Stomach smooth muscle (tissue), 2 donors: ENCODE measurements around the gene CCSER2.

Experiments used
- H3K27ac ChIP-seq: one replicate; pipeline ENCODE4 v1.7.0; 2013; ENCODE audit warnings: mild to moderate bottlenecking, low read length, inconsistent platforms
- H3K27me3 ChIP-seq, 2 donors: one replicate each; pipeline ENCODE4 v1.7.0; 2013; ENCODE audit warnings: low read length in 2 of 2; ENCODE audit not compliant: insufficient read depth in 2 of 2, control insufficient read depth in 1 of 2
- H3K36me3 ChIP-seq, 2 donors: one replicate each; pipeline ENCODE4 v1.7.0; 2013; ENCODE audit warnings: low read length in 2 of 2; ENCODE audit not compliant: control insufficient read depth in 2 of 2, insufficient read depth in 2 of 2
- H3K4me1 ChIP-seq: one replicate; pipeline ENCODE4 v1.7.0; 2013; ENCODE audit warnings: low read length; ENCODE audit not compliant: control insufficient read depth, insufficient read depth
- H3K4me3 ChIP-seq, 2 donors: one replicate each; pipeline ENCODE4 v1.7.0; 2013; ENCODE audit warnings: low read length in 2 of 2
- H3K9ac ChIP-seq, 2 donors: one replicate each; pipeline ENCODE4 v1.7.0; 2013; ENCODE audit warnings: low read length in 2 of 2, mild to moderate bottlenecking in 1 of 2
- H3K9me3 ChIP-seq, 2 donors: one replicate each; pipeline ENCODE4 v1.7.0; 2013; ENCODE audit warnings: low read length in 2 of 2; ENCODE audit not compliant: control insufficient read depth in 2 of 2
- donor health status: healthy.
- donor health status: Pancreatic carcinoma.

CCSER2 gene

DNA sequence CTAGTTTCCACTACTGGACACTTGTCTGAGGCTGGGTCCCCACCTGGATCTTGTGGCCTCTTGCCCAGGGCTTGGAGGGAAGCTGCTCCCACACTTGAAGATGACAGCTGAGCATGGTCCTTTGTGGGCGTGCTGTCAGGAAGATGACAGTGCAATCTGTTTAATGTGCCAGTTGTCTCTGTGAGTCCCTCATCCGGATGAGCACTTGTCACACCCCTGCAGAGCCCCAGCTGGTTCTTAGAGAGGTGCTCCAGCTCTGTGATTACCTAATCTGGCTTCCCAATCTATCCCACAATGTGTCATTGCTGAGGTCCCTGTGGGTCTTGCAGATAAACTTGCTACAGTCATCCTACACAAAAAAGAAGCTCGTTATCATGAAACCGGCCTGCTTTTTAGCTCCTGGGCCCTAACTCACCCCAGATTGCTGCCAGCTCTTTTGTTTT is 34.8 kb upstream of the CCSER2 start:
- Histone ChIP-seq H3K36me3 (no peaks in the 10 kb centered on the region), H3K4me1 (no peaks in the 10 kb centered on the region), H3K27me3 (no peaks in the 10 kb centered on the region), H3K9me3 (no peaks in the 10 kb centered on the region), H3K4me3 (no peak overlapping the region), H3K9ac (no peak overlapping the region), H3K27ac (no peak overlapping the region)

DNA sequence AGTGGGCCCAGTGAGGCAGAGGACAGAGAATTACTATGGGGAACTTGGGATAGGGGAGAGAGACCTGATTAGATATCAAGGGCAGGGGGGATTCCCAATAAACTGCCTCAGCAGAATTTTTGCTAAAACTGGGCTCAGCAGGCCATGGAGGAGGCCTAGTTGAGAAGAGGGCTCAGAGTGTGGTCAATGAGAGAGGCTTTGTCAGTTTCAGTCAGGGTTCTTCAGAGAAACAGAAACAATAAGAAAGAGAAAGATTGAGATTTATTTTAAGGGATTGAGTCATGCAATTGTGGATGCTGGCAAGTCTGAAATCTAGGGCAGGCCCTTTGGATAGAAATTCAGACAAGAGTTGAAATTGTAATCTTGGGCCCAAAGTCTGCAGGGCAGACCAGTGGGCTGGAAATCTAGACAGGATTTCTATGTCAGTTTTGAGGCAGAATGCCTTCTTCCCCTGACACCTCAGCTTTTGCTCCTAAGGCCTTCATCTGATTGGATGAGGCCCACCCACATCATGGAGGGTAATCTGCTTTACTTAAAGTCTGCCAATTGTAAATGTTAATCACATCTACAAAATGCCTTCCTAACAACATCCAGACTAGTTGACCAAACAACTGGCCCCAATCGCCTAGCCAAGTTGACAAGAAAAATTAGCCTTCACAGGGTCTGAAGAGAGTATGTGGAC is 33.5 kb upstream of the CCSER2 start:
- no peak overlapping the region for H3K4me3 ChIP-seq
- no peaks in the 10 kb centered on the region for H3K27me3 ChIP-seq
- H3K4me1 ChIP-seq, result no peaks in the 10 kb centered on the region
- H3K36me3 ChIP-seq, result no peaks in the 10 kb centered on the region
- no peak overlapping the region for H3K27ac ChIP-seq
- H3K9me3 ChIP-seq, result no peaks in the 10 kb centered on the region
- H3K9ac ChIP-seq, result no peak overlapping the region

DNA sequence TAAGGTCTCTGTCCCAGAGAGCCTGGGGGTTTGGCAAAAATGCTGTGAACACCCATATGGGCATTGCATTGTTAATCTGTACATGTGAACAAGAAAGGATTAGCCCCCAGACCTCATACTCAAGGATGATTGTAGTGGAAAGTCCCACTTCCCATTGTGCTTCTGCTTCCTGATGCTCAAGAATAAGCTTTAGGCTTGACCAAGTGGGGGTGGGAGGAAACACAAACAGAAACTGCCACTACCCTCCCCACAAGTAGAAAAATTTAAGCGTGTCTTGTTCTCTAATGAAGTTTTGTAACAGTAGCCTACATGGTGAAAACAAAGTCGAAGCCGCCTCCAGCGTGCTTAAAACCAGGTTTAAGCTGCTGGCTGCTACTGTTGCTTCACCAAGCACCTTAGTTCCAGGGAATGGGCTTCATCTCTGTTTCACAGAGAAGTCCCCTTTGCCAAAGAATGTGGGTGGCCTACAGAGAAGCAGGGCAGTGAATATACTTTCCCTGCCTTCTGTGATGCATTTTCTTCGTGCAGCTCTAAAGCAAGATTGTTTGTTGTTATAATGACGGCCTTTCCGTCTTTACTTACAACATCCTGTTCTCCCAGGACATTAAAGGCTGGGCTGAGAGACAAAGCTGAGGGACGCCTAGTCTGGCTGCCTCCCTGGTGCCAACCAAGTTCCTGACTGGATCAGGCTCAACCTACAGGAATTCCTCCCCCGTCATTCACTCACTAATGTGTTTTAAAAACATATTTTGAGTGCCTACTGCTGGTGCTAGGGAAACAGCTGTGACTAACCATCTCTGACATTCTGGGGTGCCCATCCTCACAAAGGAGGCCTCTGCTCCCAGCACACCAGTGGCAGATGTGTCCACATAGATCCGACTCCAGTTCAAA is 32.1 kb upstream of the CCSER2 start:
- Histone ChIP-seq H3K9me3 (no peaks in the 10 kb centered on the region), H3K4me3 (no peak overlapping the region), H3K4me1 (no peaks in the 10 kb centered on the region), H3K36me3 (no peaks in the 10 kb centered on the region), H3K27ac (no peak overlapping the region), H3K27me3 (no peaks in the 10 kb centered on the region), H3K9ac (no peak overlapping the region)

DNA sequence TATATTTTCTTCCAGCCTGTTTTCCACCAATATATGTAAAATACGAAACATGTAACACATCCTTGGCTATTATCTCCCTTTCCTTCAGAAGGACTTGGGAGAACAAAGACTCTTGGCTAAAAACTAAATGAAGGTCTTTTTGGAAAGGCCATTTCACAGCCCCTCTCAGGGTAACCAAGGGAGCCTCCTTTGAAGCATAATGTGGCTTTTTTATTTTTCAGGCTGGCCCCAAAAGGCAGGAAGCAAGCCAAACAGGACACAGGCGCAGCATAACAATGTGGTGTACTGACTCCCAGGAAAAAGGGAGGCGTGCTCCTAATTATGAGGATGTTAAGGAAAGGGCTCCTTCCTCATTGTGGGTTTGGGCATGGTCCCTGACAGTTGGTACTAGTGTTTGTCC is 30.3 kb upstream of the CCSER2 start:
- Histone ChIP-seq H3K4me3 (no peak overlapping the region), H3K27ac (no peak overlapping the region), H3K36me3 (no peaks in the 10 kb centered on the region), H3K27me3 (peaks cover 0 to 4% of the 10 kb centered on the region in 2 donors), H3K9me3 (no peaks in the 10 kb centered on the region), H3K4me1 (no peaks in the 10 kb centered on the region), H3K9ac (no peak overlapping the region)

DNA sequence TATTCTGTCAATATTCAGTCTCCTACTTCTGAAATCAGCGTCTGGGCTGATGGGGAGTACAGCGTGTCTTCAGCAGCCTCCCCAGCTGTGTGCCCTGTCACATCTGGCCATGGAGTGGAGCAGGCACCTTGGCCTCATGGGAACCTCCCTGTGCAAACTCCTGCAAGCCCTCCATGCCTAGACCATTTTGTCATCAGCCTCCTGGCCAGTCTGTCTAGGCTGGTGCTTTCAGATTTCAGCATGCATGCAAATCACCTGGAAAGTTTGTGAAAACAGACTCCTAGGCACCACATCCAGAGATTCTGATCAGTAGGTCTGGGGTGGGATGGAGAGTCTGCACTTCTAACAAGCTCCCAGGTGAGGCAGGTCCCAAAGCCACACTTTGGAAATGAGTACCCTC is 26.2 kb upstream of the CCSER2 start:
- H3K9ac ChIP-seq, result no peak overlapping the region
- H3K27me3 ChIP-seq, result peaks cover 3 to 4% of the 10 kb centered on the region in 2 donors
- no peaks in the 10 kb centered on the region for H3K9me3 ChIP-seq
- H3K27ac ChIP-seq, result no peak overlapping the region
- no peaks in the 10 kb centered on the region for H3K36me3 ChIP-seq
- H3K4me3 ChIP-seq, result no peak overlapping the region
- no peaks in the 10 kb centered on the region for H3K4me1 ChIP-seq

DNA sequence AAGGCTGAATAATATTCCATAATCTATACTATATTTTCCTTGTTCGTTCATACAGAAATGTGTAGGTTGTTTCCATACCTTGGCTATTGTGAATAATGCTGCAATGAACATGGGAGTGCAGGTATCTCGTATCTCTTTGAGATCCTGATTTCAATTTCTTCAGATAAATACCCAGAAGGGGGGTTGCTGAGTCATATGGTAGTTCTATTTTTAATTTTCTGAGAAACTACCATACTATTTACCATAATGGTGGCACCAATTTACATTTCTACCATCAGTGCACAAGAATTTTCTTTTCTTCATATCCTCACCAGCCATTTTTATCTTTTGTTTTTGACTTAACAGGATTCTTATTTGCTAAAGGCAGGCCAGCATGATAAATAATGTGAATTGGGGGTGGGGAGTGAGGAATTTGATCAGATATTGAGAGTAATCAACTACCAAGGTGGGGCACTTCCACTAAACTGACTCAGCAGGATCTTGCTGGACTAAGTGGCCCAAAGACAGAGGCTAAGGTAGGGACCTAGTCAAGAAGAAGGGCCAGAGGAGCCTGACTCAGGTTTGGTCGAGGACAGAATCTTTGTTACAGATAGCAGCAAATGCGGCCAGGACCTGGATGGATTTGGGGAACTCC is 21.5 kb upstream of the CCSER2 start:
- no peaks in the 10 kb centered on the region for H3K4me1 ChIP-seq
- H3K4me3 ChIP-seq, result no peak overlapping the region
- no peaks in the 10 kb centered on the region for H3K9me3 ChIP-seq
- no peak overlapping the region for H3K9ac ChIP-seq
- no peaks in the 10 kb centered on the region for H3K36me3 ChIP-seq
- peaks cover 3 to 4% of the 10 kb centered on the region in 2 donors for H3K27me3 ChIP-seq
- H3K27ac ChIP-seq, result no peak overlapping the region

DNA sequence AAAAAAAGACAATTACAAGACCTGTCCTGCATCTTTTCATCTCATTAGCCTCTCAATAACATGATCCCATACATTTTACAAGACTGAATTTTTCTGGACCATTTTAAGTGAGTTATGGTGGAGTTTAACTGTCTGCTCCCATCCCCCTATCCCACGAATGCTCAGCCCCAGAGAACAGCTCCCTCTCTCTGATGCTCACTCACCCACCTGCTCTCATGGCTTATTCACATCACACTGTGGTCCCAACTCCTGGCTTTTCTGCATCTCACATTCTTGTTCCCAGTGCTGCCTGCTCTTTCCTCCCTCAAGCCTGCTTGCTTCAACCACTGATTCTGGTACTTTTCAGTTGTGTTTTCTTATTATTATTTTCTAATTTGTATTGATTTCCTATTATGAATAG is 20.4 kb upstream of the CCSER2 start:
- Histone ChIP-seq H3K36me3 (no peaks in the 10 kb centered on the region), H3K27me3 (peaks cover 0 to 3% of the 10 kb centered on the region in 2 donors), H3K4me3 (no peak overlapping the region), H3K27ac (no peak overlapping the region), H3K4me1 (no peaks in the 10 kb centered on the region), H3K9me3 (no peaks in the 10 kb centered on the region), H3K9ac (no peak overlapping the region)

DNA sequence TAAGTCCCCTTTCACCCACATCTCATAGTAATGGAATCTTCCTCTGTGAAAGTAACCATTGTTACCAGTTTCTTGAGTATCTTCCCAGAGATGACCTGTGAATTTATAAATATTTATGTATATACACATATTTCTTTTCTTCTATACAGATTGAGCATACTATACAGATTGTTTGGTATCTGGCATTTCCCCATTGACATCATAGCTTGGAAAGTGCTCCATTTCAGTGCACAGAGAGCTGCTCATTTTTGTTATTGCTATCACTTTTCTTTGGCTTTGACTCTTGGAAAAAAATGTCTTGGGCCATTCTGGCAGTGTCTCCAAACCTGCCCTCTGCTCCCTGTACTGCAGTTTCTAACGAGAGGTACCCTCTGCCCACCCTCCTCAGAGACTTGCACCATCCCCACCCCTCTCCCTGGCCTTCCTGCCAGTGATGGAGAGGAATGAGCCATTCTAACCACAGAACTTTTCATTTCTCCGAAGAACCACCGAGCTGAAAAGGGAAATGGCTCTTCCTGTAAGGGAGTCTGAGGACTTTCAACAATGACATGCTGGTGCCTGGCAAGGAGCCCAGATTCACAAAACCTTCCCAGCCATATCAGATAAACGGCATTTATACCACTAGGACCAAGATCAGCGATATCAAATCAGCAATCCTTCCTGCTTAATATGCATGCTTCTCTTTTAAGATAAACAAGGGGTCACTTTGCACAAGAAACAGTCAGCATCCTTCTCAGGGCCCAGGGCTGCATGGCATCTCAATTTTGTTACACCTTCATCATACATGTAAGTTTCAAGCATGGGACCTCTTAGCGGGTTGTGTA is 19.7 kb upstream of the CCSER2 start:
- no peaks in the 10 kb centered on the region for H3K9me3 ChIP-seq

DNA sequence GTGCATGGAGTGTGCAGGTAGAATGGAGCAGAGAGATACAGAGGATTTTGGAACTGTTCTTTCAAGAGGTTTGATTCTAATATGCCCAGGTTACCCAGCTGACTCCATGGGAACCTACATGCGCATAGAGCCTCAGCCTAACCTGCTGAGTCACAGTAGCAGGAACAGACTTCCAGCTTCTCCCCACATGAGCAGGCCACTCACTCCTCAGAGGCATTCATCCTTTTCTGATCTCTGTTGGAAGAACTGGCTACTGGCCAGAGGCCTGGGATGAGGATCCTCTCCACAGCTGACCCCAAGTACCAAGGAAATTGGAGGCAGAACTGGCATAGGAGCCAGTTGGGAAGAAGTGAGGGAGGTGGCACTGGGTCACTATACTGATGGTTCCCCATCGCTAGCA is 17.9 kb upstream of the CCSER2 start:
- H3K36me3 ChIP-seq, result no peaks in the 10 kb centered on the region
- H3K9me3 ChIP-seq, result no peaks in the 10 kb centered on the region
- no peak overlapping the region for H3K27ac ChIP-seq
- no peaks in the 10 kb centered on the region for H3K4me1 ChIP-seq
- H3K4me3 ChIP-seq, result no peak overlapping the region
- H3K9ac ChIP-seq, result no peak overlapping the region
- H3K27me3 ChIP-seq, result peaks cover 0 to 3% of the 10 kb centered on the region in 2 donors

More for the DNA sequence above, 19.7 kb upstream of the CCSER2 start:
- no peaks in the 10 kb centered on the region for H3K36me3 ChIP-seq
- H3K4me1 ChIP-seq, result no peaks in the 10 kb centered on the region
- H3K4me3 ChIP-seq, result no peak overlapping the region
- peaks cover 0 to 3% of the 10 kb centered on the region in 2 donors for H3K27me3 ChIP-seq
- H3K27ac ChIP-seq, result no peak overlapping the region
- H3K9ac ChIP-seq, result no peak overlapping the region

DNA sequence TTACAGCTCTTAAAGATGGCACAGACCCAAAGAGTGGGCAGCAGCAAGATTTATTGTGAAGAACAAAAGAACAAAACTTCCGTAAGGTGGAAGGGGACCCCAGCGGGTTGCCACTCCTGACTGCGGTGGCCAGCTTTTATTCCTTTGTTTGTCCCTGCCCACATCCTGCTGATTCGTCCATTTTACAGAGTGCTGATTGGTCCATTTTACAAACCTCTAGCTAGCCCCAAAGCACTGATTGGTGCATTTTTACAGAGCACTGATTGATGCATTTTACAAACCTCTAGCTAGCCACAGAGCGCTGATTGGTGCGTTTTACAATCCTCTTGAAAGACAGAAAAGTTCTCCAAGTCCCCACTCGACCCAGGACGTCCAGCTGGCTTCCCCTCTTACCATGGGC is 16.8 kb upstream of the CCSER2 start:
- Histone ChIP-seq H3K27me3 (no peaks in the 10 kb centered on the region), H3K9ac (no peak overlapping the region), H3K36me3 (no peaks in the 10 kb centered on the region), H3K27ac (no peak overlapping the region), H3K9me3 (no peaks in the 10 kb centered on the region), H3K4me1 (no peaks in the 10 kb centered on the region), H3K4me3 (no peak overlapping the region)
